Thyroid gland (tissue), 4 donors: ENCODE data around the gene PAQR3. TPM values are rescaled to one million over a fixed set of nuclear protein-coding genes. Genes with fewer than 3 reads are reported as not detected.

Experiments
- DNase-seq, 2 donors: peaks; one replicate each; pipeline ENCODE4 v3.0.0-alpha.2; 2019
- H3K27ac ChIP-seq, 3 donors: fragments of 200-600 bp; sonication (generic); 1 replicate in 2 of 3; 2 replicates in 1 of 3; pipeline ENCODE4 v1.5.1; 2016 to 2019; ENCODE audit warnings: mild to moderate bottlenecking in 1 of 3, moderate library complexity in 1 of 3
- H3K27me3 ChIP-seq: fragments of 200-600 bp; sonication (generic); one replicate; pipeline ENCODE4 v1.5.1; 2019
- H3K36me3 ChIP-seq, 2 donors: fragments of 200-600 bp; sonication (generic); one replicate each; pipeline ENCODE4 v1.5.1; 2016 to 2019
- H3K4me1 ChIP-seq, 2 donors: fragments of 200-600 bp; sonication (generic); one replicate each; pipeline ENCODE4 v1.5.1; 2017 to 2019
- H3K4me3 ChIP-seq, 3 donors: fragments of 200-600 bp; sonication (generic); replicated peaks in 1 of 3; 1 replicate in 2 of 3; 2 replicates in 1 of 3; pipeline ENCODE4 v1.5.1; 2016; ENCODE audit warnings: mild to moderate bottlenecking in 1 of 3
- H3K9me3 ChIP-seq: fragments of 200-600 bp; sonication (generic); one replicate; pipeline ENCODE4 v1.5.1; 2017
- CTCF ChIP-seq, 6 experiments: fragments of 200-600 bp in 3 of 6; fragments of 450-650 bp in 3 of 6; sonication (generic) in 3 of 6; IDR thresholded peaks; one replicate each; pipeline ENCODE4 v1.5.1; 2016 to 2019; ENCODE audit warnings: antibody characterized with exemption in 6 of 6, mild to moderate bottlenecking in 2 of 6, inconsistent platforms in 1 of 6, moderate library complexity in 1 of 6
- POLR2A ChIP-seq, 2 donors: fragments of 450-650 bp; IDR thresholded peaks; one replicate each; pipeline ENCODE4 v1.6.1; 2017; ENCODE audit warnings: antibody characterized with exemption in 2 of 2, mild to moderate bottlenecking in 2 of 2, moderate library complexity in 1 of 2
- WGBS, 2 donors: methylation state at CpG; one replicate each; pipeline ENCODE4 v1.1.5; 2017; 5-methylcytosine and 5-hydroxymethylcytosine counted together
- intact Hi-C: fragments of 100-400 bp; cut with DNase I; formaldehyde crosslinking; loops from one replicate; pipeline ENCODE4 v1.15.1; 2023
- total RNA-seq, 4 donors: library from RNA; depleted of rRNA; stranded (reverse); fragments of >200 nt; gene quantifications; one replicate each; pipeline ENCODE4 v1.2.3, GENCODE V29; 2016

Gene PAQR3
- total RNA-seq, 4 donors from 2014 or later: 12.5 to 18.8 (median 15.2) TPM

GRCh38 chr4:78930016-78930629, 9.1 kb downstream of the PAQR3 start:
- TF ChIP-seq POLR2A (IDR thresholded peaks at IDR 0.05) (no peak), CTCF (IDR thresholded peaks at IDR 0.05) (no peak)
- no peaks in the 10 kb centered on the region for H3K9me3 ChIP-seq
- no peaks in the 10 kb centered on the region for H3K4me1 ChIP-seq
- no peak overlapping the region for H3K27ac ChIP-seq
- no peaks in the 10 kb centered on the region for H3K27me3 ChIP-seq
- 93 to 94% methylated on average over 6 of the region's 6 CpGs for WGBS, 2 donors
- no peaks in the 10 kb centered on the region for H3K36me3 ChIP-seq
- intact Hi-C loops: no loop called here
- H3K4me3 ChIP-seq: no peak overlapping the region
- DNase-seq: no peak

GRCh38 chr4:78928835-78929234, 10.4 kb downstream of the PAQR3 start:
- Histone ChIP-seq H3K4me3 (no peak overlapping the region), H3K36me3 (no peaks in the 10 kb centered on the region), H3K27ac (no peak overlapping the region), H3K9me3 (no peaks in the 10 kb centered on the region), H3K4me1 (no peaks in the 10 kb centered on the region), H3K27me3 (no peaks in the 10 kb centered on the region)
- TF ChIP-seq POLR2A (IDR thresholded peaks at IDR 0.05) (no peak), CTCF (IDR thresholded peaks at IDR 0.05) (no peak)
- intact Hi-C loops: no loop called here
- DNase-seq: no peak
- WGBS, 2 donors: 93% methylated on average over 9 of the region's 9 CpGs

GRCh38 chr4:78926826-78927225, 12.4 kb downstream of the PAQR3 start:
- DNase-seq: no peak
- WGBS, 2 donors: 76 to 87% methylated on average over 1 of the region's 1 CpG

DNA sequence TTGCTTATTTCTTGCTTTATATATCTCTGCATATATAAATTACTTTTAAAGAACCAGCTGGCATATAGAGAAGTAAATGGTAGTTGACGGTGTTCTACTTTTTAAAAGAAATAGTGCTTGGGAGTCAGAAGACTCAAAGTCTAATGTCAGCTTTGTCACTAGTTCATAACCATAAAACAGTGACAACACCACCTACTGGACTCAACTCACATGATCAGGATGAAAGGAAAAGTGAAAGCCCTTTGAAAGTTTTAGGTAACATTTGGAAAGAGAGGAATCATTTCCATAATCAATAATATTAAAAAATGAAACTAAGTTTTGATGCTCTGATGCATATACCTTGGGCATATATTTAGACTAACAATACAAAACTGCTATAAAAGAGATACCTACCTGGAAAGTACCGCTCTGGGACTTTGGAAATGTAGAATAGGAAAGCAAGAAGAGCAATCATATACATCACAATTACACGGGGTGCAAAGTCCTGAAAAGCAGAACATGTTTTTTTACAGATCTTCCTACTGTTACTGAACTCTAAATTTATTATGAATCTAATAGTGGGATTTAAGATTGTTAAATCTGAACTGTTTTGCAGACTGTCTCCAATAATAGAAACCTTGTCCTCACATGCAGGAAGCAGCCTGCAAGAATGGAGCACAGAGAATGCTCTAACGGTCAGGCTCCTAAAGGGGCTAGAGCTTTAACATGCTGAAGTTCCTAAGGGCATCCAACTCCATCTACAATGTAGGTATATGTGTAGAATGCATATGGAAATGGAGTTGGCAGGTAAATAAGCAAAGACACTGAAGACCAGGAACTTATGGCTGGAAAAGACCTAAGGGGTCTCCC, 15.6 kb downstream of the PAQR3 start:
- Histone ChIP-seq H3K4me3 (no peak overlapping the region), H3K27ac (no peak overlapping the region), H3K36me3 (no peaks in the 10 kb centered on the region), H3K9me3 (no peaks in the 10 kb centered on the region), H3K27me3 (no peaks in the 10 kb centered on the region), H3K4me1 (no peaks in the 10 kb centered on the region)
- no peak for DNase-seq
- WGBS, 2 donors: 85 to 87% methylated on average over 4 of the region's 4 CpGs
- TF ChIP-seq POLR2A (IDR thresholded peaks at IDR 0.05): no peak
- no peak for TF ChIP-seq CTCF (IDR thresholded peaks at IDR 0.05)
- intact Hi-C loops: no loop called here

More at GRCh38 chr4:78926826-78927225, 12.4 kb downstream of the PAQR3 start:
- Histone ChIP-seq H3K4me1 (no peaks in the 10 kb centered on the region), H3K9me3 (no peaks in the 10 kb centered on the region), H3K4me3 (no peak overlapping the region), H3K36me3 (no peaks in the 10 kb centered on the region), H3K27me3 (no peaks in the 10 kb centered on the region), H3K27ac (no peak overlapping the region)
- intact Hi-C loops: no loop called here
- TF ChIP-seq CTCF (IDR thresholded peaks at IDR 0.05) (no peak), POLR2A (IDR thresholded peaks at IDR 0.05) (no peak)

DNA sequence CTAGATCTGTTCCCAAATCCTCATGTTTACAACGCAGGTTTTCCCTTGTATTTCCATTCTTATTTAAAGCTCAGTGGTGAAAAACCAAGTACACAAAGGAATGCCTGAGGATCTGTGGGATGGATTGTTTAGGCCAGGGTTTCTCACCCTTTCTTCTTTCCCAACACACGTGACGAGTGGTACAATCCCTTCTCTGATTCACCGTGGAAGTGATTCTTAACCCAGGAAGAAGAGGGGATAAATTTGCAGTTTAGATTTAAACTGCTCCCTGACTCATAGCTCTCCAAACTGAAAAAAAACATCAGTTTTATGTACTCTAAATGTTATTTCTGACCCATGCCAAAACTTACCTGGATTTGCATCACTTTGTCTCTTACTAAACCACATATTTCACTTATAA, 17.0 kb downstream of the PAQR3 start:
- Histone ChIP-seq H3K4me1 (no peaks in the 10 kb centered on the region), H3K9me3 (no peaks in the 10 kb centered on the region), H3K4me3 (no peak overlapping the region), H3K27me3 (no peaks in the 10 kb centered on the region), H3K27ac (no peak overlapping the region), H3K36me3 (no peaks in the 10 kb centered on the region)
- intact Hi-C loops: no loop called here
- TF ChIP-seq CTCF (IDR thresholded peaks at IDR 0.05) (no peak), POLR2A (IDR thresholded peaks at IDR 0.05) (no peak)
- no peak for DNase-seq
- WGBS, 2 donors: 83 to 85% methylated on average over 4 of the region's 4 CpGs
